Astrocyte of the cerebellum (primary cell): ENCODE results near the gene THYN1.

Experiments
- DNase-seq: peaks from one replicate; pipeline ENCODE4 v3.0.0-alpha.2; 2011; ENCODE audit warnings: low read depth
- H3K4me3 ChIP-seq: 2 replicates; pipeline ENCODE4 v1.5.1; 2011; ENCODE audit warnings: mild to moderate bottlenecking, low read depth, low read length, moderate library complexity
- in situ Hi-C: cut with HindIII; loops from 2 replicates; pipeline ENCODE4 v1.10.0; 2017; ENCODE audit warnings: low sequenced_read_pairs
- TF ChIP-seq, protein P1 (sequence below): IDR thresholded peaks from 2 replicates; pipeline ENCODE4 v1.5.1; 2012; ENCODE audit warnings: low read length, low read depth, moderate library complexity, mild to moderate bottlenecking; ENCODE audit errors: missing control alignments

Gene THYN1

DNA sequence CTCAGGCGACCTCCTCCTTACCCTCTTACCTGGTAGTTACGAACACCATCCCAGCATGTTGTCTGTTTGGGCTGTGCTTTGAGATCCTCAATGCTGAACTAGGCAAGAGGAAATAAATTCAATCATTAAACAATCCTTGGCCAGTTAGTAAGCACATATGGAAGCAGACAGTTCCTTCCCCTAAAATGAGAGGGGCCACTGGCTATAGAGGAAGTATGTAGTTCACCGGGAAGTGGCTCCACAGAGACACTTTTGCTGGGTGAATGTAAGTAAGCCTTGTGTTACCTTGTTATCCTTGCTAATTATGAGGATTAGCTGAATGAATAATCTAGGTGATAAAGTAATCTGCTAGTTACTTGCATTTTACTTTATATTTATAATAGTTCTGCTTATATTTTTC lies 2.9 kb downstream of the THYN1 start:
- no peak overlapping the region for H3K4me3 ChIP-seq
- TF ChIP-seq, protein P1, sequence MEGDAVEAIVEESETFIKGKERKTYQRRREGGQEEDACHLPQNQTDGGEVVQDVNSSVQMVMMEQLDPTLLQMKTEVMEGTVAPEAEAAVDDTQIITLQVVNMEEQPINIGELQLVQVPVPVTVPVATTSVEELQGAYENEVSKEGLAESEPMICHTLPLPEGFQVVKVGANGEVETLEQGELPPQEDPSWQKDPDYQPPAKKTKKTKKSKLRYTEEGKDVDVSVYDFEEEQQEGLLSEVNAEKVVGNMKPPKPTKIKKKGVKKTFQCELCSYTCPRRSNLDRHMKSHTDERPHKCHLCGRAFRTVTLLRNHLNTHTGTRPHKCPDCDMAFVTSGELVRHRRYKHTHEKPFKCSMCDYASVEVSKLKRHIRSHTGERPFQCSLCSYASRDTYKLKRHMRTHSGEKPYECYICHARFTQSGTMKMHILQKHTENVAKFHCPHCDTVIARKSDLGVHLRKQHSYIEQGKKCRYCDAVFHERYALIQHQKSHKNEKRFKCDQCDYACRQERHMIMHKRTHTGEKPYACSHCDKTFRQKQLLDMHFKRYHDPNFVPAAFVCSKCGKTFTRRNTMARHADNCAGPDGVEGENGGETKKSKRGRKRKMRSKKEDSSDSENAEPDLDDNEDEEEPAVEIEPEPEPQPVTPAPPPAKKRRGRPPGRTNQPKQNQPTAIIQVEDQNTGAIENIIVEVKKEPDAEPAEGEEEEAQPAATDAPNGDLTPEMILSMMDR = no peak
- in situ Hi-C loops = no loop called here
- no peak for DNase-seq

DNA sequence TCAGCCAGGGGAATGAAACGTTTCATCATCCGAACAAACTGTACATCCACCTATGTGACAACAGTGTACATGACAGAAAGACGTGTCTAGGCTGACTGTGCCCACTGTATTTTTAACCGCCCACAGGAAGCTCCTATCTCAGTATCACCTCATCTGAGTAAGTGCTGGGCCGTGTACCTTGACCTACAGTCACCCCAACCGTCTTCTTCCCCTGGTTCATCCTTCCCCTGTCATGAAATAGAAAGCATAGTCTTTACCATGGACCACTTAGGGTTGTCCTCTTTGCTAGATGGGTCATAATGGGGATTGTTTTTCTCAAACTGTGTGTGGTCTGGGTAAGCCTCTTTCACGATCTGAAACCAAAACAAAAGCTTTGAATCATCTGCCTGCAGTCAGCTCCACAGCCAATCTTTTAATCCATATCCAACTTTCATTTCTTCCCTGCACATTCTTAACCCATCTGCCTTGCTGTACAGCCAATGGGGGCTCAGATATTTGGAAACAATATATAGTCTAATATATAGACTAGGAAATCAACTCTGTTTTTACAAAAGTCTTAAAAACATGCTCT lies 4.2 kb downstream of the THYN1 start:
- DNase-seq = no peak
- H3K4me3 ChIP-seq = no peak overlapping the region
- TF ChIP-seq, protein P1 = no peak
- in situ Hi-C loops = no loop called here

DNA sequence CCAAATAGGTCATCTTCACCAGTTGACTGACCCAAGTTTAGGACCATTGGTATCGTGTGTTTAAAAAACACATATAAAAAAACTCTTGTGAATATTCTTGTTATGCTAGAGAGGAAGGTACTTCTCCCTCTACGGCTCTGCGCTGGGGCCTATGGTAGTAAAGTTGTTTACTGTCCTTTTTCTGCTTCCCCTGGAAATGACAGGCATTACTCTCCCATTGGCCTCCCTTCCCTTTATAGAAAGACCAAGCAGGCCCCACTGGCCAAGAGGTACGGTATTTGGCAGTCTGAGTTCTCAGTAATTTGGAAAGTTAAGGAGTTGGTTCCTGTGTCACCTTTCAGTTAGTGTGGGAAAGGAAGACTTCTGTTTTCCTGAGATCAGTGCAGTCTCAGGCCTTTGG lies 6.5 kb downstream of the THYN1 start:
- TF ChIP-seq, protein P1 = no peak
- H3K4me3 ChIP-seq = no peak overlapping the region
- in situ Hi-C loops = no loop called here
- DNase-seq = no peak

DNA sequence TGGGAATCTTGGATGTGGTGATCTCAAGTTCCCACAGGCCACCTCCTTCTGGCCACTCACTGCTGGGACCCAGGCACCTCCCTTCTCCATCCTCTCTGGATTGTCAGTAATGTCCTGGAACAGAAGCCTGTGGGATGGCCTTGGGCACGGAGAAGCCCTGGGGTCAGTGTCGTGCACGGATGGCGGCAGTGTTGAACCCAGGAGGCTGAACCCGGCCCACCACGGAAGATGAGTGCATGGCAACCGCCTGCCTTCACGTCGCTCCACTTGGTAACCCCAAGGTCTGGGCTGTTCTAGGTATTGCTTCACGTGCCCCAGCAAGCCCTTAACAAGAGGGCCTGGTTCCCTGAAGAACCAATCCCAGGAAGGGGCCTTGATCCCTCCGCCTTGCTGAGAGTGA lies 7.1 kb downstream of the THYN1 start:
- TF ChIP-seq, protein P1 = no peak
- no peak overlapping the region for H3K4me3 ChIP-seq
- DNase-seq = no peak
- in situ Hi-C loops = no loop called here

DNA sequence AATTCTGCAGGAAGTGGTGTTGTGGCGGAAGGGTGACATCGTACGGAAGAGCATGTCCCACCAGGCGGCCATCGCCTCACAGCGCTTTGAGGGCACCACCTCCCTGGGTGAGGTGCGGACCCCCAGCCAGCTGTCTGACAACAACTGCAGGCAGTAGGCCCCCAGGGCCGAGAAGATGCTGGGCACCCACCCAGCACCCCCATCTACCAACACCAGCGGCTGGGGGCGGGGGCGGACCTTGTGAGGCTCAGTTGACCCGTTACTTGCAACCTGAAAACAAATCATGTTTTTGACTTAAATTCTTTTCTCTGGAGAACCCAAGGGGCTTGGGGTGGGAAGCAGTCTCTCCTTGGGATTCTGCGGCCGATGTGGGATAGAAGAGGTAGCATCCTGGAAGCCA lies 7.7 kb downstream of the THYN1 start:
- H3K4me3 ChIP-seq = no peak overlapping the region
- in situ Hi-C loops = no loop called here
- TF ChIP-seq, protein P1 = no peak
- no peak for DNase-seq

DNA sequence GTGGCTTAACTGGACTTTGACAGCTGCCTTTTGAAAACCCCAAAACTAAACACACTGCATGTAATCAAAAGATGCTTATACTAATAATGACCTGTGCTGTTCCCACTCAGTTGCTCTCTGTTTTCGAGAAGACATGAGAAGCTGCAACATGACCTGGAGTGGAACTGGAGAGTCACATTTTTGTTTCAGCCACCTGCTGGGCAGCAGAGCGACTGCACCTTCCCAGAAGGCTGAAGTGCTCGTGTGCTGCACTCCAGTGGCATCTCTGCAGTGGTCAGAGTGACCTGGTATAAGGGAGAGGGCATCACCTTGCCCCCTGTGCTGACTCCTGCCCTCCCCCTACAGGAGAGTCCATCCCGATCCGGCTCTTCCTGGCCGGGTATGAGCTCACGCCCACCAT lies 8.6 kb downstream of the THYN1 start:
- TF ChIP-seq, protein P1 = peak; percentile 57
- no peak for DNase-seq
- in situ Hi-C loops = no loop called here
- no peak overlapping the region for H3K4me3 ChIP-seq

DNA sequence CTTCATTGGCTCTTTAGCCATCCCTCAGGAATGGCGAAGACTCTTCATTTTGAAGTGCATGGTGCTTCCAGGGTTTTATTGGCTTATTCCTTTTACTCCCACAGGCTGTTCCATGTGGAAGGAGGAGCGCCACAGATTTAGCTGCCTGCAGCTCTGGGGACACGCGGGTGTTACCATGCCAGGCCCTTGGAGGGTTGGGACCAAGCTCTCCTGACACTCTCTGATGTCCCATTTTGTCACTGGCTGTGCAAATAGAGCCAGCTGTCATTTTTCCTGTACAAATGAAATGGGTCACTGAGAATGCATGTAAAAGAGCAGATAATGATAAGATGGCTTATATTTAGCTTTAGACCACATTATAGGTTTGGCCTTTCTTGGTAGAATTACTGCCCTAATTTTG lies 9.2 kb downstream of the THYN1 start:
- no peak for DNase-seq
- TF ChIP-seq, protein P1 = no peak
- no peak overlapping the region for H3K4me3 ChIP-seq
- in situ Hi-C loops = no loop called here
